ENCODE data around the gene CDH4.

CDH4 gene

DNA sequence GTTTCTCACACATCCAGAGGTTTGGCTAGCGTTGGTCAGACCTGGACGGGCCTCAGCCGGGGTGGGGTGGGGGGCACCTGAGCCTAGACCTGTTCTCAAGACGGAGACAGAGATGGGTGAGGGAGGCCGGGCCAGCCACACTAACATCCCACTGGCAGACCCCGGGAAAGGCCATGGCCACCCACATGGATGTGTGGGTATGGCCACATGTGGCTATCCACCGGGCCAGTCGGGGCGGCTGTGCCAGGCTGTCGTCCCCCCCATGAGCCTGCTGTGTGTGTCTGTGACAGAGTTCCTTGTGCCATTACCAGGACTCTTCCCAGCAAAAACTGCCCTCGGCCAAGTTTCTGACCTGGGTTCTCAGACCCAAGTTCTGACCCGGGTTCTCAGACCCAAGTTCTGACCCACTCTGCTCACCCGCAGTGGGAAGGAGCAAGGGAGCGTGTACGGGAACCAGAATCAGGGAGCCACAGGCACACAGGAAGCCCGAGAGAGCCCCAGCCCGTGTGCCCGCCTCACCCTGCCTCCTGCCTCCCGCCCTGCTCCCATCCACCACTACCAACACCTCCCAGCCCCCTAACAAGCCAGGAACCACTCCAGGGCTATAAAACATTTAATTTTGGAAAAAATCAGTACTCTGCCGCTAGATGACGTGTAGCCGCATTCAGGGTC is 558.1 kb downstream of the CDH4 start:
- no peak for TF ChIP-seq EZH2 (IDR thresholded peaks at IDR 0.05; ENCODE audit: borderline replicate concordance, low read depth, low read length, severe bottlenecking)
- TF ChIP-seq, protein P1, sequence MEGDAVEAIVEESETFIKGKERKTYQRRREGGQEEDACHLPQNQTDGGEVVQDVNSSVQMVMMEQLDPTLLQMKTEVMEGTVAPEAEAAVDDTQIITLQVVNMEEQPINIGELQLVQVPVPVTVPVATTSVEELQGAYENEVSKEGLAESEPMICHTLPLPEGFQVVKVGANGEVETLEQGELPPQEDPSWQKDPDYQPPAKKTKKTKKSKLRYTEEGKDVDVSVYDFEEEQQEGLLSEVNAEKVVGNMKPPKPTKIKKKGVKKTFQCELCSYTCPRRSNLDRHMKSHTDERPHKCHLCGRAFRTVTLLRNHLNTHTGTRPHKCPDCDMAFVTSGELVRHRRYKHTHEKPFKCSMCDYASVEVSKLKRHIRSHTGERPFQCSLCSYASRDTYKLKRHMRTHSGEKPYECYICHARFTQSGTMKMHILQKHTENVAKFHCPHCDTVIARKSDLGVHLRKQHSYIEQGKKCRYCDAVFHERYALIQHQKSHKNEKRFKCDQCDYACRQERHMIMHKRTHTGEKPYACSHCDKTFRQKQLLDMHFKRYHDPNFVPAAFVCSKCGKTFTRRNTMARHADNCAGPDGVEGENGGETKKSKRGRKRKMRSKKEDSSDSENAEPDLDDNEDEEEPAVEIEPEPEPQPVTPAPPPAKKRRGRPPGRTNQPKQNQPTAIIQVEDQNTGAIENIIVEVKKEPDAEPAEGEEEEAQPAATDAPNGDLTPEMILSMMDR (IDR thresholded peaks at IDR 0.05; ENCODE audit: borderline replicate concordance, extremely low read depth, low read length, poor library complexity, severe bottlenecking): no peak
- H3K79me2 ChIP-seq (ENCODE audit: insufficient read depth, low read length): no peaks in the 10 kb centered on the region
- H3K9me3 ChIP-seq (ENCODE audit: insufficient read depth, low read length, severe bottlenecking): no peaks in the 10 kb centered on the region
- peaks cover 12% of the 10 kb centered on the region; the same call in 1 of the 2 replicates for H4K20me1 ChIP-seq (ENCODE audit: insufficient read depth, low read length)
- no peaks in the 10 kb centered on the region for H3K4me1 ChIP-seq (ENCODE audit: insufficient read depth, low read length)
- no peaks in the 10 kb centered on the region for H3K36me3 ChIP-seq (ENCODE audit: insufficient read depth, low read length)
- H3K27ac ChIP-seq (ENCODE audit: low read length): no peak overlapping the region
- H3K4me2 ChIP-seq (ENCODE audit: insufficient read depth, low read length): no peak overlapping the region
- no peak overlapping the region for H3K9ac ChIP-seq (ENCODE audit: low read depth, low read length)
- H3K27me3 ChIP-seq (ENCODE audit: insufficient read depth, low read length, poor library complexity): peaks cover 17% of the 10 kb centered on the region
- H3K4me3 ChIP-seq (ENCODE audit: low read depth in 1 of 2, low read length in 2 of 2): no peak overlapping the region
- ATAC-seq (ENCODE audit: insufficient read depth, low read depth) (no peak), DNase-seq (no peak)
- H2AFZ ChIP-seq (ENCODE audit: low read depth, low read length): no peak overlapping the region

DNA sequence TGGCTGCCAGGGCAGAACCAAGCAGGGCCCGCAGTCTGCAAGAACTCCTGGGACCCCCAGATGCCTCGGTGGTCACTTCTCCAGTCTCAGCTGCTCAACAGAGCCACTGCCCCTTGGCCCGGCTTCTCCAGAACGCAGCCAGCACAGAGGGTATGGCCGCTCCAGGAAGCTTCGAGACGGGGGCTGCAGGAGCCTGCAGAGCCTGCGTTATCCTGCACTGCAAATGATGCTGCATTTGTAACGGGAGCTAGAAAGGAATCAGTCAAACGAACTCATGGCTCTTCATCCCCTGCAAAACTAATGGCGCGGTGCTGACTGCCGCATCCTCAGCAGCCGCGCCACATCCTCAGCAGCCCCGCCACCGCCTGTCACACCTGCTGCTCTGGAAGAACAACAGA is 558.7 kb downstream of the CDH4 start:
- no peaks in the 10 kb centered on the region for H3K9me3 ChIP-seq (ENCODE audit: insufficient read depth, low read length, severe bottlenecking)
- DNase-seq (no peak), ATAC-seq (ENCODE audit: insufficient read depth, low read depth) (no peak)
- H3K27me3 ChIP-seq (ENCODE audit: insufficient read depth, low read length, poor library complexity): peaks cover 22% of the 10 kb centered on the region
- no peak overlapping the region for H2AFZ ChIP-seq (ENCODE audit: low read depth, low read length)
- H4K20me1 ChIP-seq (ENCODE audit: insufficient read depth, low read length): peaks cover 12% of the 10 kb centered on the region; the same call in 1 of the 2 replicates
- no peak overlapping the region for H3K9ac ChIP-seq (ENCODE audit: low read depth, low read length)
- H3K4me2 ChIP-seq (ENCODE audit: insufficient read depth, low read length): no peak overlapping the region
- no peaks in the 10 kb centered on the region for H3K36me3 ChIP-seq (ENCODE audit: insufficient read depth, low read length)
- TF ChIP-seq, protein P1 (IDR thresholded peaks at IDR 0.05; ENCODE audit: borderline replicate concordance, extremely low read depth, low read length, poor library complexity, severe bottlenecking): no peak
- no peak for TF ChIP-seq EZH2 (IDR thresholded peaks at IDR 0.05; ENCODE audit: borderline replicate concordance, low read depth, low read length, severe bottlenecking)
- no peaks in the 10 kb centered on the region for H3K79me2 ChIP-seq (ENCODE audit: insufficient read depth, low read length)
- no peak overlapping the region for H3K4me3 ChIP-seq (ENCODE audit: low read depth in 1 of 2, low read length in 2 of 2)
- no peak overlapping the region for H3K27ac ChIP-seq (ENCODE audit: low read length)
- H3K4me1 ChIP-seq (ENCODE audit: insufficient read depth, low read length): no peaks in the 10 kb centered on the region

DNA sequence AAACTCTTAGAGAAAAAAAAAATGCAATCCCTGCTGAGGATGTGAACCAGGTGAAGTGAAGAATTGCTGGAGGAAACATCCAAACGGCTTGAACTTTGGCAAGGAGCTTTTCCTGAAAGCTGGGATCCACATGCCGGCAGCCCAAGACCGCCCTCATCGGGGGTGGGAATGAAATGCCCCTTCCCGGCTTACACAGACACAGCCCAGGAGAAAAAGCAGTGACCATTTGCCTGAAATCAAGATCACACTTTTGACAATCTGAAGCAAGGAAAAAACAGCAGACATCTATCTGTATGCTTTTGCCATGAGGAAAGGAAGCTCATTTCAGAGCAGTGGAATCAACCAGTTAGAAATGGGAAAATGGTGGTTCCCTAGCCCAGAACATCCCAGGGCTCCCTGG is 559.1 kb downstream of the CDH4 start:
- TF ChIP-seq EZH2 (IDR thresholded peaks at IDR 0.05; ENCODE audit: borderline replicate concordance, low read depth, low read length, severe bottlenecking): no peak
- TF ChIP-seq, protein P1 (IDR thresholded peaks at IDR 0.05; ENCODE audit: borderline replicate concordance, extremely low read depth, low read length, poor library complexity, severe bottlenecking): no peak
- Histone ChIP-seq H3K79me2 (ENCODE audit: insufficient read depth, low read length) (no peaks in the 10 kb centered on the region), H3K9ac (ENCODE audit: low read depth, low read length) (no peak overlapping the region), H2AFZ (ENCODE audit: low read depth, low read length) (no peak overlapping the region), H3K36me3 (ENCODE audit: insufficient read depth, low read length) (no peaks in the 10 kb centered on the region), H3K27me3 (ENCODE audit: insufficient read depth, low read length, poor library complexity) (peaks cover 24% of the 10 kb centered on the region), H3K9me3 (ENCODE audit: insufficient read depth, low read length, severe bottlenecking) (no peaks in the 10 kb centered on the region), H3K27ac (ENCODE audit: low read length) (no peak overlapping the region), H4K20me1 (ENCODE audit: insufficient read depth, low read length) (peaks cover 11% of the 10 kb centered on the region; the same call in 1 of the 2 replicates), H3K4me3 (ENCODE audit: low read depth in 1 of 2, low read length in 2 of 2) (no peak overlapping the region), H3K4me2 (ENCODE audit: insufficient read depth, low read length) (no peak overlapping the region), H3K4me1 (ENCODE audit: insufficient read depth, low read length) (no peaks in the 10 kb centered on the region)
- ATAC-seq (ENCODE audit: insufficient read depth, low read depth) (no peak), DNase-seq (no peak)
